Measurements from ENCODE around the gene CARD8.
A peak's percentile ranks its signal among the peaks of the same experiment; 100 is the strongest.

Gene CARD8

GRCh38 chr19:48170817-48171347 lies 84.8 kb downstream of the CARD8 start:
- DNase-seq (ENCODE audit: low spot score): no peak

- peak; percentile 99 for DNase-seq (ENCODE audit: low spot score)
These were observed 85.5 kb downstream of the CARD8 start, which contains the start of the genes LIG1 and ZSWIM9 for GRCh38 chr19:48169939-48170803. Gene LIG1 (minus strand): TSS chr19:48170344. CDS start chr19:48165566, 4,778 bp downstream. Gene ZSWIM9 (plus strand): TSS chr19:48170680. CDS start chr19:48171803, 1,123 bp downstream.

GRCh38 chr19:48169578-48169938 lies 86.2 kb downstream of the CARD8 start:
- DNase-seq (ENCODE audit: low spot score): peak; percentile 92

DNA sequence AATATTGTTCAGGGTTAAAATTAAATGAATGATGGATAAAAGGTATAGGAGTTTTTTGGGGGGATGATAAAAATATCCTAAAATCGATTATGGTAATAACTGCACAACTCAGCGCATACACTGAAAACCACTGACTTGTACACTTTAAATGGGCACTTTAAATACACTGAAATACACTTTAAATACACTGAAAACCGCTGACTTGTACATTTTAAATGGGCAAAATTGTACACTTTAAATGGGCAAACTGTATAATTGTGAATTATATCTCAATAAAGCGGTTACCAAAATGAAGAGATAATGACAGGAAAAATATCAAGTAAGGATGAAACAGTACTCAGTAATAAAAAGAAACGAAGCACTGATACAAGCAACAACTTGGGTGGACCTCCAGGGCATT lies 87.0 kb downstream of the CARD8 start:
- DNase-seq (ENCODE audit: low spot score): no peak

GRCh38 chr19:48158210-48158790 lies 97.4 kb downstream of the CARD8 start:
- DNase-seq (ENCODE audit: low spot score): no peak
